Upper lobe of right lung (tissue), 1 donor: Measurements from ENCODE around the gene LARGE1. TPM values are rescaled to one million over a fixed set of nuclear protein-coding genes. Genes with fewer than 3 reads are reported as not detected.

Experiments
- ATAC-seq: fragments of 200-7000 bp; cut with Tn5 transposase; one replicate; pipeline ENCODE4 v1.9.1; 2020; ENCODE audit warnings: mild to moderate bottlenecking, moderate library complexity
- DNase-seq: peaks from one replicate; pipeline ENCODE4 v3.0.0-alpha.2; 2020
- H3K27ac ChIP-seq: fragments of 200-600 bp; one replicate; pipeline ENCODE4 v1.8.0; 2022
- H3K27me3 ChIP-seq: fragments of 200-600 bp; one replicate; pipeline ENCODE4 v1.8.0; 2022; ENCODE audit warnings: mild to moderate bottlenecking
- H3K36me3 ChIP-seq: fragments of 200-600 bp; one replicate; pipeline ENCODE4 v1.8.0; 2022
- H3K4me1 ChIP-seq: fragments of 200-600 bp; one replicate; pipeline ENCODE4 v1.8.0; 2022
- H3K4me3 ChIP-seq: fragments of 200-600 bp; one replicate; pipeline ENCODE4 v1.8.0; 2022; ENCODE audit warnings: mild to moderate bottlenecking
- H3K9me3 ChIP-seq: fragments of 200-600 bp; one replicate; pipeline ENCODE4 v1.8.0; 2022
- intact Hi-C: fragments of 100-400 bp; cut with DNase I; formaldehyde crosslinking; loops from one replicate; pipeline ENCODE4 v1.11.0; 2022
- total RNA-seq: library from RNA; stranded (reverse); fragmentation: NEBNext Ultra II Directional; extraction: Animal tissue kit (Norgen Biotek cat#: 25700); gene quantifications from one replicate; pipeline ENCODE4 v1.2.1, GENCODE V29; 2021
- TF ChIP-seq, protein P1 (sequence below): fragments of 200-600 bp; IDR thresholded peaks from one replicate; pipeline ENCODE4 v1.8.0; 2022; ENCODE audit warnings: antibody characterized with exemption
- donor health status: DM: no; HTN: yes; CAD: no; lungs with severe emphysema.

LARGE1 gene
- total RNA-seq, 1 donor from 2014 or later = 33.5 TPM

DNA sequence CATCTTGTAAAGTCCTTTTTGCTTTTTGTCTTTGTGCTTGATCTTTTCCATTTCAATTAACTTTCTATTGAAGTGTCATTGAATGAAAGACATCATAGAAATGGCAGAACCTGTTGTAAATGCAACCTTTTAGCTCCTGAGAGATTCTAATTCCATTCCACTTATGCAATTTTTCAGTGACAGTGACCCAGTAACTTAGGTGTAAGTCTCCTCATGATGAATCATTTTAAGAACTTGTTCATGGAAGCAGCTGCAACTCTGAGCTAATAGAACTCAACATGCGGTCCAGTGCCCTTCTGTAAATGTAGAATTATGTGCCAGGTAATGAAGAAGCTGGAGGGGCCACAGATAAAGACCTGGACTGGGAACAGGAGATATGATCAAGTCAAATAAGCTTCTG lies 463.8 kb downstream of the LARGE1 start:
- Histone ChIP-seq H3K27ac (no peak overlapping the region), H3K4me1 (no peaks in the 10 kb centered on the region), H3K4me3 (no peak overlapping the region), H3K9me3 (no peaks in the 10 kb centered on the region), H3K27me3 (no peaks in the 10 kb centered on the region), H3K36me3 (no peaks in the 10 kb centered on the region)
- TF ChIP-seq, protein P1, sequence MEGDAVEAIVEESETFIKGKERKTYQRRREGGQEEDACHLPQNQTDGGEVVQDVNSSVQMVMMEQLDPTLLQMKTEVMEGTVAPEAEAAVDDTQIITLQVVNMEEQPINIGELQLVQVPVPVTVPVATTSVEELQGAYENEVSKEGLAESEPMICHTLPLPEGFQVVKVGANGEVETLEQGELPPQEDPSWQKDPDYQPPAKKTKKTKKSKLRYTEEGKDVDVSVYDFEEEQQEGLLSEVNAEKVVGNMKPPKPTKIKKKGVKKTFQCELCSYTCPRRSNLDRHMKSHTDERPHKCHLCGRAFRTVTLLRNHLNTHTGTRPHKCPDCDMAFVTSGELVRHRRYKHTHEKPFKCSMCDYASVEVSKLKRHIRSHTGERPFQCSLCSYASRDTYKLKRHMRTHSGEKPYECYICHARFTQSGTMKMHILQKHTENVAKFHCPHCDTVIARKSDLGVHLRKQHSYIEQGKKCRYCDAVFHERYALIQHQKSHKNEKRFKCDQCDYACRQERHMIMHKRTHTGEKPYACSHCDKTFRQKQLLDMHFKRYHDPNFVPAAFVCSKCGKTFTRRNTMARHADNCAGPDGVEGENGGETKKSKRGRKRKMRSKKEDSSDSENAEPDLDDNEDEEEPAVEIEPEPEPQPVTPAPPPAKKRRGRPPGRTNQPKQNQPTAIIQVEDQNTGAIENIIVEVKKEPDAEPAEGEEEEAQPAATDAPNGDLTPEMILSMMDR = no peak
- DNase-seq (no peak), ATAC-seq (no peak)
- intact Hi-C loops = no loop called here

DNA sequence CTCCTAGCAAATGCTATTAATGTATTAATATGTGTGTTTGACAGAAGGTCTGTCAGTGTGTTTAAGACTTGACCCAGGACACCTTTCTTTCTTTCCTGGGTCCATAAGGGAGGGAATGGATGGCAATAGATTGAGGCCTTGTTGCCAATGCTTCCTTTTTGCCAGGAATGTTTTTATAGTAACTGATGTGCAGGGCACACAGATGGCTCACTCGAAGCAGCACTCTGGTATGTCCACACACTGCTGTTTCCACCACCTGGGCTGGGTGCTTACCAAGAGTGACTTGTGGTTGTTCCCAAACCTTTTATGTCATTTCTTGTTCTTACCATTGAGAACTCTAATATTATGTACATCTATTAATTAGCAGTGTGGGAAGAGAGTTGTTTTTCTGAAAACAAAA lies 465.2 kb downstream of the LARGE1 start:
- no peak for ATAC-seq
- no peak for DNase-seq
- no peaks in the 10 kb centered on the region for H3K36me3 ChIP-seq
- H3K4me3 ChIP-seq = no peak overlapping the region
- no peaks in the 10 kb centered on the region for H3K27me3 ChIP-seq
- intact Hi-C loops = no loop called here
- no peaks in the 10 kb centered on the region for H3K9me3 ChIP-seq
- H3K27ac ChIP-seq = no peak overlapping the region
- H3K4me1 ChIP-seq = no peaks in the 10 kb centered on the region
- TF ChIP-seq, protein P1 = no peak

DNA sequence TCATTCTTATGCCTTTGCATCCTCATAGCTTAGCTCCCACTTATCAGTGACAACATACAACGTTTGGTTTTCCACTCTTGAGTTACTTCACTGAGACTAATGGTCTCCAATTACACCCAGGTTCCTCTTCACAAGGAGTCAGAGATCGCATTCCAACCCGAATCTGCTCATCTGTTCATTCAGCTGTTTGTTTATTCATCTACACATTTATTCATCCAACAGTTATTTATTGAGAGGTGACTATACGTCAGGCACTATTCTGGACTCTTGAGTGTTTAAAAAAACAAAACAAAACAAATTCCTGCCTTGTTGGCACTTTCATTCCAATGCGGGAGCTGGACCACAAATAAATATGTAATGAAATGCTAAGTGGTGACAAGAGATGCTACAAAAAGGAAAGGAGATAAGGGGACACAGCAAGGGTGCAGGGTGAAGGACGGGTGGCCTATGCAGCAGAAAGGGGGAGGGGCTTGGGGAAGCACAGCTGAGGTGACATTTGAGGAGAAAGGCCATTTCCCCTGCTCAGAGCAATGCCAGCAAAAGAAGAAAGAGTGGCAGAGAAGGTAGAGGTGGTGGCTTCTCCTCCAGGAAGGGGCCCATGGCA lies 468.3 kb downstream of the LARGE1 start:
- no peaks in the 10 kb centered on the region for H3K27me3 ChIP-seq
- TF ChIP-seq, protein P1 = no peak
- intact Hi-C loops = no loop called here
- H3K27ac ChIP-seq = no peak overlapping the region
- H3K9me3 ChIP-seq = no peaks in the 10 kb centered on the region
- DNase-seq = no peak
- no peaks in the 10 kb centered on the region for H3K36me3 ChIP-seq
- ATAC-seq = peak; percentile 73
- no peaks in the 10 kb centered on the region for H3K4me1 ChIP-seq
- H3K4me3 ChIP-seq = no peak overlapping the region

DNA sequence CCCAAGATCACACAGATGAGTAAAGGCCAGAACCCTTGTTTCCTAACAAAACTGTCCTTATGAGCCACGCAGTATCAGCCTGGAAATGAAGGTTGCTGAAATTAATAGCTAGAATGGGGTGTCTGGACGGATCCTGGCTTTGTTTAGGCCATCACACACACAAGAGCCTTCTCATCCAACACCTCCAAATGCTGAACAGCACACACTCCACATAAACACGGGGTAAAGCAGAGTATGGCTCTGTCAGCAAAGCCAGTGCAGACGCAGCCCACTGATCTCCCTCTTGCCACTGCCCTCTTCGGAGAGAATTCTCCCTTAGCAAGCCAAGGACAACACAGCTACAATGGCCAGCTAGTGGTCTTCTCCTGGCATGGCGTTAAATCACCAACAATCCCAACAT lies 469.5 kb downstream of the LARGE1 start:
- intact Hi-C loops = no loop called here
- no peaks in the 10 kb centered on the region for H3K9me3 ChIP-seq
- no peaks in the 10 kb centered on the region for H3K27me3 ChIP-seq
- H3K4me1 ChIP-seq = no peaks in the 10 kb centered on the region
- H3K27ac ChIP-seq = no peak overlapping the region
- no peak for DNase-seq
- TF ChIP-seq, protein P1 = no peak
- H3K4me3 ChIP-seq = no peak overlapping the region
- no peaks in the 10 kb centered on the region for H3K36me3 ChIP-seq
- ATAC-seq = no peak

DNA sequence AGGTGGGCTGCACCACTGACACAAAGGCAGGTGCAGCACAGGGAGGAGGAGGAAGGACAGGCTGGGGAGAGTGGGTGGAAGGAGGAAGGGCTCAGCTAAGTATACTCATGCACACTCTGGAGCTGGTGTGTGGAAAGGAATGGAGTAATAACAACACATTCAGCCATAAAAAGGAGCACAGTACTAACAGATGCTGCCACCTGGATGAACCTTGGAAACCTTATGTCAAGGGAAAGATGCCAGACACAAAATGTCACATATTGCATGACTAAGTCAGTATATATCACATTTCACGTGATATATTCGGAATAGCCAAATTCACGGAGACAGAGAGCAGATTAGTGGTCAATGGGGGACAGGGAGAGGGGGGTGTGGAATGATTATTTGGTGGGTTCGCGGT lies 472.5 kb downstream of the LARGE1 start:
- Histone ChIP-seq H3K4me3 (no peak overlapping the region), H3K27ac (no peak overlapping the region), H3K9me3 (no peaks in the 10 kb centered on the region), H3K36me3 (no peaks in the 10 kb centered on the region), H3K27me3 (no peaks in the 10 kb centered on the region), H3K4me1 (no peaks in the 10 kb centered on the region)
- DNase-seq = no peak
- TF ChIP-seq, protein P1 = no peak
- no peak for ATAC-seq
- intact Hi-C loops = no loop called here

DNA sequence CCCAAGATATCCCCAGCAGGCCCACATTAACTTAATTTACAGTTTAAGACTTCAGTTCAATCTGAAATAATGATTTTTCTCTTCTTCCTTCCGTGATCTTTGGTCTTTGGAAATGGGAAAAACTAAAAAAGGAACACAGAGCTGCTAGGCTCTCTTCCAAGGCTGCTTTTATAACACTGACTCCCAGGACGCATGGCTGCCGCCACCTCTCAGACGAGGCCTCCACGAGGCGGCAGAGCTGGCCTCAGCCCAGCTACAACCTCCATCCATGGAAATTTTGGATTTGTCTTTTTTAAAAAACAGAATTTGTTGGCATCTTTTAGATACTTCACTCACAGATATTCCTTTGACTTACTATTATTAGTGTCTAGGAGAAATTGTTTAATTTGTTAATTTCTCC lies 476.6 kb downstream of the LARGE1 start:
- Histone ChIP-seq H3K9me3 (no peaks in the 10 kb centered on the region), H3K36me3 (no peaks in the 10 kb centered on the region), H3K4me1 (no peaks in the 10 kb centered on the region), H3K27ac (no peak overlapping the region), H3K4me3 (no peak overlapping the region), H3K27me3 (no peaks in the 10 kb centered on the region)
- intact Hi-C loops = no loop called here
- DNase-seq (no peak), ATAC-seq (no peak)
- TF ChIP-seq, protein P1 = no peak
